OCI-LY3 (cell line): Measurements from ENCODE around the gene TRABD2A.

Experiments used
- H2AFZ ChIP-seq: fragments of 200-600, 300-600 bp; shearing (Covaris generic); 2 replicates; pipeline ENCODE4 v1.6.0; 2014; ENCODE audit warnings: antibody characterized with exemption, low read depth, low read length
- H3K27ac ChIP-seq: fragments of 200-600, 300-600 bp; sonication (generic); 2 replicates; pipeline ENCODE4 v1.5.1; 2014; ENCODE audit warnings: mild to moderate bottlenecking, low read length, moderate library complexity, mixed read lengths
- H3K27me3 ChIP-seq: fragments of 200-600, 300-600 bp; sonication (generic); 2 replicates; pipeline ENCODE4 v1.6.1; 2014; ENCODE audit warnings: low read depth, low read length, mixed read lengths
- H3K36me3 ChIP-seq: fragments of 200-600, 300-600 bp; sonication (generic); replicated peaks from 2 replicates; pipeline ENCODE3; 2014; ENCODE audit warnings: low read depth, low read length, mixed read lengths
- H3K4me1 ChIP-seq: fragments of 300-600, 200-600 bp; sonication (generic); 2 replicates; pipeline ENCODE4 v1.6.1; 2014; ENCODE audit warnings: low read length, mixed read lengths
- H3K4me2 ChIP-seq: fragments of 200-600, 300-600 bp; sonication (generic); 2 replicates; pipeline ENCODE4 v1.6.1; 2014; ENCODE audit warnings: low read length, mixed read lengths
- H3K4me3 ChIP-seq: fragments of 300-600, 200-600 bp; sonication (generic); 2 replicates; pipeline ENCODE4 v1.5.1; 2014; ENCODE audit warnings: antibody characterized with exemption, mild to moderate bottlenecking, low read length, moderate library complexity
- H3K79me2 ChIP-seq: fragments of 300-600, 200-600 bp; shearing (Covaris generic); 2 replicates; pipeline ENCODE4 v1.6.1; 2014; ENCODE audit warnings: mild to moderate bottlenecking, low read length, mixed read lengths
- H3K9ac ChIP-seq: fragments of 300-600, 200-600 bp; shearing (Covaris generic); 2 replicates; pipeline ENCODE4 v1.6.0; 2014; ENCODE audit warnings: mild to moderate bottlenecking, low read length, moderate library complexity
- H3K9me3 ChIP-seq: fragments of 200-600, 300-600 bp; shearing (Covaris generic); 2 replicates; pipeline ENCODE4 v1.6.1; 2014; ENCODE audit warnings: low read length, mixed read lengths; ENCODE audit not compliant: insufficient read depth
- H4K20me1 ChIP-seq: fragments of 200-600, 300-600 bp; sonication (generic); 2 replicates; pipeline ENCODE4 v1.6.1; 2016; ENCODE audit warnings: low read length, mixed read lengths; ENCODE audit not compliant: insufficient read depth
- CTCF ChIP-seq: fragments of 200-600, 300-600 bp; sonication (generic); IDR thresholded peaks from 2 replicates; pipeline ENCODE4 v1.5.1; 2014; ENCODE audit warnings: antibody characterized with exemption, low read length, low read depth
- EZH2phosphoT487 ChIP-seq: fragments of 200-600 bp; shearing (Covaris generic); IDR thresholded peaks from 2 replicates; pipeline ENCODE4 v1.6.1; 2018; ENCODE audit warnings: antibody characterized with exemption, mixed run types, low read depth

TRABD2A gene

GRCh38 chr2:84894131-84894586, 13.3 kb upstream of the TRABD2A start:
- H3K36me3 ChIP-seq, result no peaks in the 10 kb centered on the region
- H3K9me3 ChIP-seq, result no peaks in the 10 kb centered on the region
- H3K4me1 ChIP-seq, result peaks cover 49% of the 10 kb centered on the region
- peak overlapping the region; percentile 20; the same call in 1 of the 2 replicates for H3K27ac ChIP-seq
- H3K79me2 ChIP-seq, result no peaks in the 10 kb centered on the region
- no peaks in the 10 kb centered on the region for H4K20me1 ChIP-seq
- peak overlapping the region; percentile 5; the same call in 1 of the 2 replicates for H3K9ac ChIP-seq
- TF ChIP-seq CTCF (no peak), EZH2phosphoT487 (no peak)
- no peaks in the 10 kb centered on the region for H3K27me3 ChIP-seq
- peak overlapping the region; percentile 46 for H3K4me2 ChIP-seq
- peak overlapping the region; percentile 83 for H2AFZ ChIP-seq
- H3K4me3 ChIP-seq, result no peak overlapping the region

- Histone ChIP-seq H3K4me3 (no peak overlapping the region), H3K27ac (no peak overlapping the region), H2AFZ (no peak overlapping the region), H3K36me3 (no peaks in the 10 kb centered on the region), H3K27me3 (no peaks in the 10 kb centered on the region), H3K9me3 (no peaks in the 10 kb centered on the region), H3K79me2 (no peaks in the 10 kb centered on the region), H3K4me1 (peaks cover 35% of the 10 kb centered on the region), H4K20me1 (no peaks in the 10 kb centered on the region), H3K4me2 (no peak overlapping the region), H3K9ac (no peak overlapping the region)
- TF ChIP-seq CTCF, result no peak
- no peak for TF ChIP-seq EZH2phosphoT487
Measured at GRCh38 chr2:84891355-84892010, 10.6 kb upstream of the TRABD2A start.

DNA sequence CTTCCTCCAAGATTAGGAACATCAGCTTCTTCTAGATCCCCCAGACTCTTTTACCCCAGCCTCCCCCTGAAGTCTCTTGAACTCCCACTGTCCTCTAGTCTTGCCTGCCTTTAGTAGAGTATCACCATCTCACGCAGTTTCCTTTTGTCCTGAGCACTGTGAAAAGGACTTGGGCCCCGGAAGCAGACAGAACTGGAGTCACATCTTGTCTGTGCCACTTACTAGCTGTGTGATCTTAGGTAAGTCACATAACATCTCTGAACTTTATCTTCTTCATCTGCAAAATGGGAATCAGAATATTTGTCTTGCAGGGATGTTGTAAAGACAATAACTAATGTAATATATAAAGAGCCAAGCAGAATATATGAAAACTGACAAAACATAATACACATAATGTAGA, 8.4 kb upstream of the TRABD2A start:
- H3K4me2 ChIP-seq, result peak overlapping the region; percentile 77
- no peaks in the 10 kb centered on the region for H3K36me3 ChIP-seq
- peaks cover 25% of the 10 kb centered on the region for H3K4me1 ChIP-seq
- H3K27me3 ChIP-seq, result no peaks in the 10 kb centered on the region
- H3K27ac ChIP-seq, result peak overlapping the region; percentile 88
- no peaks in the 10 kb centered on the region for H3K79me2 ChIP-seq
- H2AFZ ChIP-seq, result peak overlapping the region; percentile 61; the same call in 1 of the 2 replicates
- peak overlapping the region; percentile 60 for H3K4me3 ChIP-seq
- H3K9ac ChIP-seq, result peak overlapping the region; percentile 58
- no peaks in the 10 kb centered on the region for H3K9me3 ChIP-seq
- no peaks in the 10 kb centered on the region for H4K20me1 ChIP-seq
- TF ChIP-seq CTCF (no peak), EZH2phosphoT487 (no peak)

- no peaks in the 10 kb centered on the region for H3K9me3 ChIP-seq
- peak overlapping the region; percentile 60 for H3K4me3 ChIP-seq
- H3K27ac ChIP-seq, result peak overlapping the region; percentile 88
- no peaks in the 10 kb centered on the region for H3K79me2 ChIP-seq
- no peaks in the 10 kb centered on the region for H3K27me3 ChIP-seq
- no peaks in the 10 kb centered on the region for H4K20me1 ChIP-seq
- peak overlapping the region; percentile 58 for H3K9ac ChIP-seq
- TF ChIP-seq CTCF (no peak), EZH2phosphoT487 (no peak)
- H3K4me1 ChIP-seq, result peaks cover 20% of the 10 kb centered on the region
- H2AFZ ChIP-seq, result peak overlapping the region; percentile 61
- no peaks in the 10 kb centered on the region for H3K36me3 ChIP-seq
- H3K4me2 ChIP-seq, result peak overlapping the region; percentile 77
Measured at GRCh38 chr2:84888401-84889276, 7.8 kb upstream of the TRABD2A start.
